Breast epithelium (tissue), 3 donors: ENCODE measurements around the gene ANTXR2.

Source experiments
- POLR2AphosphoS5 ChIP-seq, 3 donors: sonication (generic); formaldehyde crosslinking; IDR thresholded peaks; one replicate each; pipeline ENCODE4 v1.6.1; 2017; ENCODE audit warnings: antibody characterized with exemption in 3 of 3
- TF ChIP-seq, protein P1 (sequence below), 3 donors: fragments of 450-650 bp; IDR thresholded peaks; one replicate each; pipeline ENCODE4 v1.5.1; 2016 to 2017; ENCODE audit warnings: antibody characterized with exemption in 3 of 3, mild to moderate bottlenecking in 3 of 3, moderate library complexity in 3 of 3

DNA sequence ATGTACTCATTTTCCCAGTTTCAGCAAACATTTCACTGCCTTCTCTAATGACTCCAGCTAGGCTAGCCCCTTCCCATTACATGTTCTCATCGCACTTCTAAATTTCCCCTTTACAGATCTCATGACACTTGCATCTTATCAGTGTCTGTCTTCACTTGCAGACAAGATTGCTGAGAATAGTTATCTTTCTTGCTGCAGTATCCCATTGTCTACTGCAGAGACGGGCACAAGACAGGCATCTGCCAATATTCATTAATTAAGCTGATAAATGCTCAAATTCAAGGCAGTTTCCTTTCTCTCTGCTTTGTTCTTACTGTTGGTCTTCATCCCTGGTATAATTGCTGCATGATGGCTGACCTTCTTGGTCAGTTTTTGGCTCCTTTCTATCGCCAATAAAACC lies 175.9 kb downstream of the ANTXR2 start:
- TF ChIP-seq, protein P1, sequence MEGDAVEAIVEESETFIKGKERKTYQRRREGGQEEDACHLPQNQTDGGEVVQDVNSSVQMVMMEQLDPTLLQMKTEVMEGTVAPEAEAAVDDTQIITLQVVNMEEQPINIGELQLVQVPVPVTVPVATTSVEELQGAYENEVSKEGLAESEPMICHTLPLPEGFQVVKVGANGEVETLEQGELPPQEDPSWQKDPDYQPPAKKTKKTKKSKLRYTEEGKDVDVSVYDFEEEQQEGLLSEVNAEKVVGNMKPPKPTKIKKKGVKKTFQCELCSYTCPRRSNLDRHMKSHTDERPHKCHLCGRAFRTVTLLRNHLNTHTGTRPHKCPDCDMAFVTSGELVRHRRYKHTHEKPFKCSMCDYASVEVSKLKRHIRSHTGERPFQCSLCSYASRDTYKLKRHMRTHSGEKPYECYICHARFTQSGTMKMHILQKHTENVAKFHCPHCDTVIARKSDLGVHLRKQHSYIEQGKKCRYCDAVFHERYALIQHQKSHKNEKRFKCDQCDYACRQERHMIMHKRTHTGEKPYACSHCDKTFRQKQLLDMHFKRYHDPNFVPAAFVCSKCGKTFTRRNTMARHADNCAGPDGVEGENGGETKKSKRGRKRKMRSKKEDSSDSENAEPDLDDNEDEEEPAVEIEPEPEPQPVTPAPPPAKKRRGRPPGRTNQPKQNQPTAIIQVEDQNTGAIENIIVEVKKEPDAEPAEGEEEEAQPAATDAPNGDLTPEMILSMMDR (IDR thresholded peaks at IDR 0.05): no peak
- no peak for TF ChIP-seq POLR2AphosphoS5 (IDR thresholded peaks at IDR 0.05)
